Measurements from ENCODE around the gene GTF2H1. TPM values are rescaled to one million over a fixed set of nuclear protein-coding genes. Genes with fewer than 3 reads are reported as not detected.

Gene GTF2H1
- total RNA-seq, 1 donor from 2014 or later: 30.8 TPM

GRCh38 chr11:18416459-18416858 lies 94.1 kb downstream of the GTF2H1 start:
- no peak overlapping the region for H3K4me3 ChIP-seq (ENCODE audit: low read depth, low read length)
- TF ChIP-seq, protein P1, sequence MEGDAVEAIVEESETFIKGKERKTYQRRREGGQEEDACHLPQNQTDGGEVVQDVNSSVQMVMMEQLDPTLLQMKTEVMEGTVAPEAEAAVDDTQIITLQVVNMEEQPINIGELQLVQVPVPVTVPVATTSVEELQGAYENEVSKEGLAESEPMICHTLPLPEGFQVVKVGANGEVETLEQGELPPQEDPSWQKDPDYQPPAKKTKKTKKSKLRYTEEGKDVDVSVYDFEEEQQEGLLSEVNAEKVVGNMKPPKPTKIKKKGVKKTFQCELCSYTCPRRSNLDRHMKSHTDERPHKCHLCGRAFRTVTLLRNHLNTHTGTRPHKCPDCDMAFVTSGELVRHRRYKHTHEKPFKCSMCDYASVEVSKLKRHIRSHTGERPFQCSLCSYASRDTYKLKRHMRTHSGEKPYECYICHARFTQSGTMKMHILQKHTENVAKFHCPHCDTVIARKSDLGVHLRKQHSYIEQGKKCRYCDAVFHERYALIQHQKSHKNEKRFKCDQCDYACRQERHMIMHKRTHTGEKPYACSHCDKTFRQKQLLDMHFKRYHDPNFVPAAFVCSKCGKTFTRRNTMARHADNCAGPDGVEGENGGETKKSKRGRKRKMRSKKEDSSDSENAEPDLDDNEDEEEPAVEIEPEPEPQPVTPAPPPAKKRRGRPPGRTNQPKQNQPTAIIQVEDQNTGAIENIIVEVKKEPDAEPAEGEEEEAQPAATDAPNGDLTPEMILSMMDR (conservative IDR thresholded peaks at IDR 0.05; ENCODE audit: low read depth, low read length): no peak
- no peak for DNase-seq (ENCODE audit: low read depth)

Other genes starting within 250 kb of the GTF2H1 start
- 22.8 and 36.5 TPM in 2 replicates for gene SAAL1, start 216.5 kb upstream of the GTF2H1 start, total RNA-seq
- gene MRGPRX3, start 190.0 kb upstream of the GTF2H1 start, total RNA-seq: not detected in 2 replicates
- gene MRGPRX4, start 149.7 kb upstream of the GTF2H1 start, total RNA-seq: not detected in 2 replicates
- 0.22 and 2.8 TPM in 2 replicates for gene SAA4, start 85.8 kb upstream of the GTF2H1 start, total RNA-seq
- 15.2 and 63.5 TPM in 2 replicates for gene SAA2, start 73.9 kb upstream of the GTF2H1 start, total RNA-seq
- 46.7 and 69.7 TPM in 2 replicates for gene SAA1, start 56.3 kb upstream of the GTF2H1 start, total RNA-seq
- gene HPS5, start 427 bp upstream of the GTF2H1 start, total RNA-seq: 11.5 and 16.9 TPM in 2 replicates
- gene LDHA, start 72.0 kb downstream of the GTF2H1 start, total RNA-seq: 1,254 and 1,671 TPM in 2 replicates
- not detected in 2 replicates for gene LDHC, start 89.8 kb downstream of the GTF2H1 start, total RNA-seq
- gene LDHAL6A, start 133.3 kb downstream of the GTF2H1 start, total RNA-seq: not detected in 2 replicates
- gene TSG101, start 204.4 kb downstream of the GTF2H1 start, total RNA-seq: 79.9 and 124 TPM in 2 replicates